GM21515 (cell line): ENCODE results near the gene PLAAT2.
"Not testable (repeated sequence)": the region's sequence is repeated elsewhere in the genome, so short reads cannot be mapped to it uniquely, and the experiment has no call there.

Experiments used
- ATAC-seq: cut with Tn5 transposase; IDR thresholded peaks from one replicate; pipeline ENCODE4 v1.9.1; 2021; ENCODE audit not compliant: unreplicated experiment

Gene PLAAT2

GRCh38 chr11:63581224-63581623 is 18.0 kb upstream of the PLAAT2 start:
- ATAC-seq, result not testable (repeated sequence)

- not testable (repeated sequence) for ATAC-seq
These were observed 15.7 kb upstream of the PLAAT2 start for GRCh38 chr11:63578882-63579281.

- no peak for ATAC-seq
These were observed 11.8 kb upstream of the PLAAT2 start for GRCh38 chr11:63574856-63575602.

GRCh38 chr11:63573881-63574855 is 11.0 kb upstream of the PLAAT2 start:
- peak; percentile 60 for ATAC-seq

- ATAC-seq, result no peak
These were observed 9.0 kb upstream of the PLAAT2 start for GRCh38 chr11:63572026-63572688.

- no peak for ATAC-seq
These were observed 6.4 kb upstream of the PLAAT2 start for GRCh38 chr11:63569570-63569969.

GRCh38 chr11:63567044-63567840 is 4.1 kb upstream of the PLAAT2 start:
- ATAC-seq, result peak; percentile 66

GRCh38 chr11:63564784-63565350 is 1.7 kb upstream of the PLAAT2 start:
- ATAC-seq, result no peak

GRCh38 chr11:63564056-63564774 is 1.0 kb upstream of the PLAAT2 start:
- peak; percentile 65 for ATAC-seq

- no peak for ATAC-seq
These were observed 2.5 kb downstream of the PLAAT2 start for GRCh38 chr11:63560506-63561180.

GRCh38 chr11:63558459-63559157 is 4.6 kb downstream of the PLAAT2 start:
- ATAC-seq, result no peak

- no peak for ATAC-seq
These were observed 5.6 kb downstream of the PLAAT2 start for GRCh38 chr11:63557570-63557969.

- no peak for ATAC-seq
These were observed 6.7 kb downstream of the PLAAT2 start for GRCh38 chr11:63556404-63557013.

GRCh38 chr11:63554877-63555223 is 8.3 kb downstream of the PLAAT2 start:
- no peak for ATAC-seq

- peak; percentile 72 for ATAC-seq
These were observed 9.4 kb downstream of the PLAAT2 start for GRCh38 chr11:63553759-63554158.

GRCh38 chr11:63552921-63553320 is 10.3 kb downstream of the PLAAT2 start:
- ATAC-seq, result no peak

- ATAC-seq, result no peak
These were observed 11.3 kb downstream of the PLAAT2 start for GRCh38 chr11:63551889-63552266.
